T-helper 2 cell treated with Interferon-gamma antibody and Interleukin-4, amounts not matched to agents 5 μg/mL and 100 μg/mL, for 36 hours (primary cell): ENCODE results near the gene SYT14.
A peak's percentile ranks its signal among the peaks of the same experiment; 100 is the strongest.
"Not testable (repeated sequence)": the region's sequence is repeated elsewhere in the genome, so short reads cannot be mapped to it uniquely, and the experiment has no call there.

Experiments used
- DNase-seq: peaks from one replicate; pipeline ENCODE4 v3.0.0; 2021; ENCODE audit warnings: low spot score
- H3K27ac Mint-ChIP-seq: one replicate; pipeline ENCODE4 v1.8.0; 2021; ENCODE audit warnings: mild to moderate bottlenecking, mixed read lengths
- H3K27me3 Mint-ChIP-seq: one replicate; pipeline ENCODE4 v1.8.0; 2021; ENCODE audit warnings: low read depth, mixed read lengths
- H3K36me3 Mint-ChIP-seq: one replicate; pipeline ENCODE4 v1.8.0; 2021; ENCODE audit warnings: low read depth, mixed read lengths
- H3K4me1 Mint-ChIP-seq: one replicate; pipeline ENCODE4 v1.8.0; 2021; ENCODE audit warnings: low read depth, mixed read lengths
- H3K4me3 Mint-ChIP-seq: one replicate; pipeline ENCODE4 v1.8.0; 2022; ENCODE audit warnings: mild to moderate bottlenecking, moderate library complexity, mixed read lengths
- H3K9me3 Mint-ChIP-seq: one replicate; pipeline ENCODE4 v1.8.0; 2021; ENCODE audit warnings: mixed read lengths

The SYT14 gene

GRCh38 chr1:209937996-209938959 is at the start of gene SYT14:
Gene SYT14, plus strand, starts transcription at chr1:209938217. Its CDS starts 48 bp downstream, at chr1:209938265.
- Mint-ChIP-seq H3K4me1 (peaks cover 5% of the 10 kb centered on the region), H3K4me3 (peak within 1 kb of the TSS; percentile 57), H3K27ac (no peak within 1 kb of the TSS), H3K9me3 (no peaks in the 10 kb centered on the region), H3K27me3 (peaks cover 56% of the 10 kb centered on the region), H3K36me3 (no peaks in the 10 kb centered on the region)
- no peak for DNase-seq

GRCh38 chr1:209888291-209889076 is 49.5 kb upstream of the SYT14 start:
- DNase-seq, H3K4me3 Mint-ChIP-seq, H3K36me3 Mint-ChIP-seq, H3K9me3 Mint-ChIP-seq, H3K4me1 Mint-ChIP-seq, H3K27ac Mint-ChIP-seq: not testable (repeated sequence)
- H3K27me3 Mint-ChIP-seq, result peaks cover 11% of the 10 kb centered on the region

GRCh38 chr1:209889077-209889418 is 49.0 kb upstream of the SYT14 start:
- H3K4me1 Mint-ChIP-seq, result peaks cover 9% of the 10 kb centered on the region
- H3K27me3 Mint-ChIP-seq, result peaks cover 9% of the 10 kb centered on the region
- H3K4me3 Mint-ChIP-seq, result no peak overlapping the region
- H3K27ac Mint-ChIP-seq, result no peak overlapping the region
- no peaks in the 10 kb centered on the region for H3K9me3 Mint-ChIP-seq
- no peak for DNase-seq
- H3K36me3 Mint-ChIP-seq, result no peaks in the 10 kb centered on the region

- no peak for DNase-seq
- H3K4me1 Mint-ChIP-seq, result peaks cover 21% of the 10 kb centered on the region
- H3K36me3 Mint-ChIP-seq, result no peaks in the 10 kb centered on the region
- H3K27me3 Mint-ChIP-seq, result peaks cover 9% of the 10 kb centered on the region
- H3K4me3 Mint-ChIP-seq, result no peak overlapping the region
- H3K27ac Mint-ChIP-seq, result no peak overlapping the region
- no peaks in the 10 kb centered on the region for H3K9me3 Mint-ChIP-seq
Observed at GRCh38 chr1:209890641-209891330, 47.2 kb upstream of the SYT14 start.

GRCh38 chr1:209893751-209894150 is 44.3 kb upstream of the SYT14 start:
- Mint-ChIP-seq H3K27me3 (peaks cover 8% of the 10 kb centered on the region), H3K9me3 (no peaks in the 10 kb centered on the region), H3K4me3 (no peak overlapping the region), H3K27ac (no peak overlapping the region), H3K4me1 (peaks cover 30% of the 10 kb centered on the region), H3K36me3 (no peaks in the 10 kb centered on the region)
- DNase-seq, result no peak

GRCh38 chr1:209895709-209896108 is 42.3 kb upstream of the SYT14 start:
- Mint-ChIP-seq H3K9me3 (no peaks in the 10 kb centered on the region), H3K27me3 (peaks cover 8% of the 10 kb centered on the region), H3K4me1 (peaks cover 30% of the 10 kb centered on the region), H3K36me3 (no peaks in the 10 kb centered on the region), H3K27ac (peak overlapping the region; percentile 58), H3K4me3 (peak overlapping the region; percentile 28)
- peak; percentile 21 for DNase-seq

- Mint-ChIP-seq H3K36me3 (no peaks in the 10 kb centered on the region), H3K9me3 (no peaks in the 10 kb centered on the region), H3K4me3 (peak overlapping the region; percentile 28), H3K4me1 (peaks cover 30% of the 10 kb centered on the region), H3K27ac (peak overlapping the region; percentile 58), H3K27me3 (peaks cover 8% of the 10 kb centered on the region)
- DNase-seq, result no peak
Observed at GRCh38 chr1:209896346-209896745, 41.7 kb upstream of the SYT14 start.

- H3K27ac Mint-ChIP-seq, DNase-seq, H3K9me3 Mint-ChIP-seq, H3K36me3 Mint-ChIP-seq, H3K4me3 Mint-ChIP-seq: not testable (repeated sequence)
- peaks cover 30% of the 10 kb centered on the region for H3K4me1 Mint-ChIP-seq
- peaks cover 13% of the 10 kb centered on the region for H3K27me3 Mint-ChIP-seq
Observed at GRCh38 chr1:209898271-209898670, 39.7 kb upstream of the SYT14 start.

- not testable (repeated sequence) for H3K36me3 Mint-ChIP-seq, H3K27ac Mint-ChIP-seq, H3K4me3 Mint-ChIP-seq, H3K9me3 Mint-ChIP-seq, DNase-seq
- H3K4me1 Mint-ChIP-seq, result peaks cover 26% of the 10 kb centered on the region
- H3K27me3 Mint-ChIP-seq, result peaks cover 13% of the 10 kb centered on the region
Observed at GRCh38 chr1:209898851-209899250, 39.2 kb upstream of the SYT14 start.

- H3K4me1 Mint-ChIP-seq, result peaks cover 19% of the 10 kb centered on the region
- H3K27ac Mint-ChIP-seq, result no peak overlapping the region
- peaks cover 12% of the 10 kb centered on the region for H3K27me3 Mint-ChIP-seq
- no peak overlapping the region for H3K4me3 Mint-ChIP-seq
- no peak for DNase-seq
- H3K9me3 Mint-ChIP-seq, result no peaks in the 10 kb centered on the region
- H3K36me3 Mint-ChIP-seq, result no peaks in the 10 kb centered on the region
Observed at GRCh38 chr1:209899948-209900347, 38.1 kb upstream of the SYT14 start.

GRCh38 chr1:209900734-209901133 is 37.3 kb upstream of the SYT14 start:
- Mint-ChIP-seq H3K27me3 (peaks cover 12% of the 10 kb centered on the region), H3K4me1 (peaks cover 11% of the 10 kb centered on the region), H3K9me3 (no peaks in the 10 kb centered on the region), H3K36me3 (no peaks in the 10 kb centered on the region), H3K4me3 (no peak overlapping the region), H3K27ac (no peak overlapping the region)
- no peak for DNase-seq

- no peaks in the 10 kb centered on the region for H3K9me3 Mint-ChIP-seq
- peaks cover 12% of the 10 kb centered on the region for H3K27me3 Mint-ChIP-seq
- H3K4me3 Mint-ChIP-seq, result no peak overlapping the region
- H3K27ac Mint-ChIP-seq, result no peak overlapping the region
- peaks cover 6% of the 10 kb centered on the region for H3K4me1 Mint-ChIP-seq
- H3K36me3 Mint-ChIP-seq, result no peaks in the 10 kb centered on the region
- no peak for DNase-seq
Observed at GRCh38 chr1:209901211-209901610, 36.8 kb upstream of the SYT14 start.

GRCh38 chr1:209904774-209905173 is 33.2 kb upstream of the SYT14 start:
- not testable (repeated sequence) for H3K27me3 Mint-ChIP-seq, H3K4me3 Mint-ChIP-seq, H3K36me3 Mint-ChIP-seq, H3K9me3 Mint-ChIP-seq, H3K4me1 Mint-ChIP-seq, DNase-seq, H3K27ac Mint-ChIP-seq

GRCh38 chr1:209911746-209912145 is 26.3 kb upstream of the SYT14 start:
- H3K27ac Mint-ChIP-seq, result no peak overlapping the region
- H3K27me3 Mint-ChIP-seq, result no peaks in the 10 kb centered on the region
- H3K36me3 Mint-ChIP-seq, result no peaks in the 10 kb centered on the region
- H3K4me3 Mint-ChIP-seq, result no peak overlapping the region
- no peaks in the 10 kb centered on the region for H3K9me3 Mint-ChIP-seq
- H3K4me1 Mint-ChIP-seq, result no peaks in the 10 kb centered on the region
- DNase-seq, result no peak
